Kidney epithelial cell (primary cell): Measurements from ENCODE around the gene CCDC106. TPM values are rescaled to one million over a fixed set of nuclear protein-coding genes. Genes with fewer than 3 reads are reported as not detected.
A peak's percentile ranks its signal among the peaks of the same experiment; 100 is the strongest.

Source experiments
- DNase-seq: peaks from one replicate; pipeline ENCODE4 v3.0.0-alpha.2; 2010; ENCODE audit warnings: low read depth
- H3K27me3 ChIP-seq: 2 replicates; pipeline ENCODE4 v1.6.0; 2011; ENCODE audit warnings: low read length; ENCODE audit not compliant: control insufficient read depth, insufficient read depth
- H3K36me3 ChIP-seq: 2 replicates; pipeline ENCODE4 v1.5.1; 2011; ENCODE audit warnings: low read length; ENCODE audit not compliant: control insufficient read depth, insufficient read depth
- H3K4me3 ChIP-seq: 2 replicates; pipeline ENCODE4 v1.5.1; 2011; ENCODE audit warnings: low read depth, mild to moderate bottlenecking, control low read depth, low read length
- CTCF ChIP-seq: IDR thresholded peaks from 2 replicates; pipeline ENCODE4 v1.5.1; 2011; ENCODE audit warnings: mild to moderate bottlenecking, moderate library complexity, low read length, control low read depth, inconsistent platforms; ENCODE audit not compliant: insufficient read depth, poor library complexity, severe bottlenecking
- total RNA-seq: library from RNA; depleted of rRNA; stranded (reverse); fragments of >200 nt; gene quantifications from 2 replicates; pipeline ENCODE4 v1.2.3, GENCODE V29; 2015

Gene CCDC106
- total RNA-seq, 1 donor from 2014 or later: 12.2 TPM

- DNase-seq: no peak
- no peak for TF ChIP-seq CTCF
- H3K27me3 ChIP-seq: no peaks in the 10 kb centered on the region
- H3K4me3 ChIP-seq: no peak overlapping the region
- H3K36me3 ChIP-seq: peaks cover 5% of the 10 kb centered on the region
Observed at GRCh38 chr19:55673465-55673864, 25.5 kb downstream of the CCDC106 start.

- DNase-seq: no peak
- Histone ChIP-seq H3K4me3 (no peak overlapping the region), H3K36me3 (peaks cover 5% of the 10 kb centered on the region), H3K27me3 (no peaks in the 10 kb centered on the region)
- TF ChIP-seq CTCF: no peak
Observed at GRCh38 chr19:55673889-55674288, 25.9 kb downstream of the CCDC106 start.

GRCh38 chr19:55674459-55674840, 26.4 kb downstream of the CCDC106 start:
- no peak for DNase-seq
- Histone ChIP-seq H3K27me3 (no peaks in the 10 kb centered on the region), H3K36me3 (peaks cover 4% of the 10 kb centered on the region), H3K4me3 (peak overlapping the region; percentile 84)
- TF ChIP-seq CTCF: no peak

GRCh38 chr19:55674841-55675660, 27.0 kb downstream of the CCDC106 start, which contains the start of gene EPN1:
TSS of gene EPN1 (plus strand) at chr19:55675226. CDS start at chr19:55678628, 3,402 bp downstream.
- Histone ChIP-seq H3K27me3 (no peaks in the 10 kb centered on the region), H3K4me3 (peak within 1 kb of the TSS; percentile 84), H3K36me3 (peaks cover 3% of the 10 kb centered on the region)
- no peak for TF ChIP-seq CTCF
- DNase-seq: peak; percentile 82

- TF ChIP-seq CTCF: no peak
- DNase-seq: no peak
- H3K27me3 ChIP-seq: no peaks in the 10 kb centered on the region
- H3K36me3 ChIP-seq: peaks cover 2% of the 10 kb centered on the region
- H3K4me3 ChIP-seq: peak overlapping the region; percentile 84
Observed at GRCh38 chr19:55675661-55676354, 27.8 kb downstream of the CCDC106 start.
